NCI-H69 (cell line): ENCODE measurements around the gene NOS1AP.

Experiments used
- DNase-seq: peaks from one replicate; lab custom pipeline; 2025; lab: John Stamatoyannopoulos, UW

Gene NOS1AP

DNA sequence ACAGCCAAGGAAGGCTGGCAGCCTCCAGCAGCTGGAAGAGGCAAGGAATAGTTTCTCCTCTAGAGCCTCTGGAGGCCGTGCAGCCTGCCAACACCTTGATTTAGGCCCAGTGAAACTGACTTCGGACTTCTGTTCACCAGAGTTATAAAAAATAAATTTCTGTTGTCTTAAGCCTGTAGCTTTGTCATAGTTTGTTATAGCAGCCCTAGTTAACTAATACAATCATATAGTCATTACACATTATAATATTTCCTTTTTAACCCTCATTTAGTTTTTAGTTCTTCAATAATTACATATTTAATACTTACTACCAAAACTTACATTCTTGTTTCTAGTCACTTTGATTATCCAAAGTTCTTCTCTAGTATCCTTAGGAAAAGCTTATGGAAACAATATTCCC, 20.3 kb downstream of the NOS1AP start:
- no peak for DNase-seq

DNA sequence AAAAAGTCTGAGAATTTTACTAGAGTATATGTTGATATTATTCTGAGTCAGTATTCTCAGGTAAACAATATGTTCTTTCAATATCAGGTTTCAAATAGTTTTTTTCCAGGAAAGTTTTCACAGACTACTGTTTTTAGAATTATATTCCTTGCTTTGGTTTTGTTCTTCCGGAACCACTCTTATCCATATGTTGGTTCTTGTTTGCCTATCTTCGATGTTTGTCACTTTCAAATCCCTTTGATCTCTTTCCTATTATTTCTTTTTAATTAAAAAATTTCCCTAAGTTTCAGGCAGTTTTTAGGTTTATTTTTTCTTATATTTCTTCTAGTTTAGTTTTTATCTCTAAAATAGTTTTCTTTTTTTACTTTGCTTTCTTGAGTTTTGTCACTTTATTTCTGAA, 20.9 kb downstream of the NOS1AP start:
- no peak for DNase-seq

- peak; percentile 72 for DNase-seq
Measured at GRCh38 chr1:162091681-162092524, 22.4 kb downstream of the NOS1AP start.

DNA sequence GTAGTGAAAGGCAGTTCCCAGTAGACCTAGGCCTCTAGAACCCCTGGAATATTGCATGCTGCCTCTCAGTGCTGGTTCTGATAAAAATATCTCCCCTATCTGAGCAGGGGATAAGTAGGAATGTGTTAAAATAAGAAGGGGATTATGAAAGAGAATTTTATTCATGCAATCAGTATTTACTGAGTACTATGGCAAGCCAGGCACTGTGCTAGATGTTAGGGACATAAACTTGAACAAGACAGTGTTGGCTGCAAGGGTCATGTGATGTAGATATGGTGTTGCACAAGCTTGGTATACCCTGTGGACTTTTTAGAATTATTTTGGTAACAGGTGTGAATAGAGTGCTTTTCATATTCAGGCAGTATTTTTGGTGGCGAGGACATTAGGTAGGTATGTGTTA, 23.6 kb downstream of the NOS1AP start:
- DNase-seq = no peak

- peak; percentile 47 for DNase-seq
Measured at GRCh38 chr1:162094271-162094670, 24.8 kb downstream of the NOS1AP start.

- DNase-seq = no peak
Measured at GRCh38 chr1:162094723-162095122, 25.2 kb downstream of the NOS1AP start.

DNA sequence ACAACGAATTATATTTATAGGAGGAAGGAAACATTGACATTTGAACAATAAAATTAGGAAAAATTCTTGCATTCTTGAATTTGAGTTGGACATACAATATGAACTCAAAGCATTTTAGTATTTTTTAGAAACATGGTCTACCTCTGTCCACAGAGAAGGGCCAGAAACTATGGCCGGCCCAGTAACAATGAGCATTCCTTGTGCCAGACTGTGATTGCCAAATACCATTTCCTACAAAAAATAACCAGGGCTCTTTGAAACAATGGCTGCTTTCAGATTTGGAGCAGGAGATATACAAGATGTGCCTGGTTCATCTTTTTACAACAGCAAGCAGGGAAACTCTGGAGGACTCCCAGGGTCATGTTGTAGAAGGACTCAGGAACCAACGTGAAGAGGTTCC, 38.4 kb downstream of the NOS1AP start:
- no peak for DNase-seq

DNA sequence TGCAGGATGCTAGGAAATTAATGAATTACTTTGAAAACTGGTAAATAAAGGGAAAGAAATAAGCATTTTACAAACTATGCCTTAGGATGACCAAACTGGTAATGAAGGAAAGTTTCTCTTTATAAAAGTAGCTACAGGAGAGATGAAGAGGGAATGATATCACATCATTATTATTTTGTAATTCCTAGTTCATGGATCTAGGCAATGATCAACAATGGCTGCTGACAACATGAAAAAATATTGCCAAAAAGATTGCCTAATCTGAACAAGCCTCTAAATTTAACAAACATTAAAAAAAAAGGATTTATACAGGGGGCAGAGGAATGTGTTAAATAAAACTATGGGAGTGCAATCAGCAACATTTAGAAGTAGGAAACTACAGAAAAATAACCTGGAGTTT, 38.9 kb downstream of the NOS1AP start:
- no peak for DNase-seq

DNA sequence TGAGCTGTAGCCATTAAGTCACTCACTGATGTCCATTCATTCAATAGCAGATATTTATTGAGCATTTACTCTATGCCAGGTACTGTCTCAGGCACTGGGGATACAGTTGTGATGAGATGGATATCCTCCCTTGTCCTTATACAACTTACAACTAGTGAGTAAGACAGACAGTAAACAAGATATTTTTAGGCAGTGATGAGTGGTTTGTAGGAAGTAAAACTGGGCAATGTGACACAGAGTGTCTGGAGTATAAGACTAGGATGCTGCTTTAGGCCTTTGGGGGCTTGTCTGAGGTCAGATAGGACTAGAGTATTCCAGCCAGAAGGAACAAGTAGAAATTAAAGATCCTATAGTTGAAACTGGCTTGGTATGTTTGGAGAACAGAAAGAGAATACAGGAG, 41.4 kb downstream of the NOS1AP start:
- DNase-seq = no peak

DNA sequence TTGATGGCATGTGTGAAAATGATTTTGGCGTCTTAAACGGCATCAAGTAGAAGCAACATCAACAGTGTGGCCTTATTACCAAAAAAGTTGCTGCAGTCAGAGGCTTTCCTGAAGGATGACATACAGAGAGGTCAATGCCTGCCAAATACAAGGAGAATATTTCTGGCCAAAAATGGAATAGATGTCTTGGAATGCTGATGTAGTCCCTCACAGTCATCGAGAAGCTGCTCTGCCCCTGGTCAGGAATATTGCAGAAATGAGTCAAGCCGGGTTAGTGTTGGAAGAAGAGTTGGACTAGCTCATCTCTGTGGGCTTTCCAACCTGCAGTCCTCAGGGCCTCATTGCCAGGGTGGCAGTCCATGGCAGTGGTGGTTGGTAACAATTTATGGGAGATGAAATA, 42.1 kb downstream of the NOS1AP start:
- DNase-seq = no peak

- DNase-seq = no peak
Measured at GRCh38 chr1:162113419-162113818, 43.9 kb downstream of the NOS1AP start.

- DNase-seq = no peak
Measured at GRCh38 chr1:162117039-162117774, 47.7 kb downstream of the NOS1AP start.

DNA sequence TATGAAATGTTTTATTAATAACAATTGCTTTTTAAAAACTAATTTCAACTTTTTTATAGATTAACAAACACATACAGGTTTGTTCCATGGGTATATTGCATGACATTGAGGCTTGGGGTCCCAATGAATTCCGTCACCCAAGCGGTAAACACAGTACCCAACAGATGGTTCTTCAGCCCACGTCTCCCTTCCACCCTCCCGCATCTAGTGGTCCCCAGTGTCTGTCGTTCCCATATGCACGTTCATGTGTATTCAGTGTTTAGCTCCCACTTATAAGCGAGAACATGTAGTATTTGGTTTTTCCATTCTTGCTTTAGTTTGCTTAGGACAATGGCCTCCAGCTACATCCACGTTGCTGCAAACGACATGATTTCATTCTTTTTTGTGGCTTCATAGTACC, 48.6 kb downstream of the NOS1AP start:
- no peak for DNase-seq

DNA sequence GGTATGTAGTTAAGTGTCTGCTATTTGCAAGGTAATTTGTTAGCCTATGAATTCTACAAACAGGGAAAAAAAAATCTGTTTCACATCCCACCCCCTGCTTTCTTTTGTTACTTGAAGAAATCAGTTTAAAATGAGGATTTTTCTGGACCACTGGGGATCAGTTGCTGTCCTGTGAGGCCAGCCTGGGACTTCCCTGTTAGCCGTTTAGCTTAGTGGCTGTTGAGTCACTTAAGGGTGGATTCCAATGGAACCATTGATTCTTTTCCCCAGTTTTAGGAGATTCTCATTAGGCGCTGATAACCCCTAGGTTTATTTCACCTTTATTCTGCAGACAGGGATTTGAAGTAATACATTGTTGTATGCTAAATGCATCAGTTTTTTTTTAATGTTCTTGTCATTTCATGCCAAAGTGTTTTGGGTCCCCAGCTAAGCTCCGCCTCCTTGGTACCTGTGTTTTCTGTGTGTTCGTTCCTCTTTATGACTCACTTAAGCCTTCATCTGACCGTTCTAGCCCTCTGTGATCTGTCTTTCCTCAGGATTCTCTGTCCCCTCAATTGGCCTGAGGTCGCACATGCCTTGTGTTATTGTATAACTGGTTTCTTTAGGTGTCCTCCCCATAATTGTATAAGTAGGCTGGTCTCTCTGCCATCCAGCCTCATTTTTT, 59.3 kb downstream of the NOS1AP start:
- DNase-seq = no peak

DNA sequence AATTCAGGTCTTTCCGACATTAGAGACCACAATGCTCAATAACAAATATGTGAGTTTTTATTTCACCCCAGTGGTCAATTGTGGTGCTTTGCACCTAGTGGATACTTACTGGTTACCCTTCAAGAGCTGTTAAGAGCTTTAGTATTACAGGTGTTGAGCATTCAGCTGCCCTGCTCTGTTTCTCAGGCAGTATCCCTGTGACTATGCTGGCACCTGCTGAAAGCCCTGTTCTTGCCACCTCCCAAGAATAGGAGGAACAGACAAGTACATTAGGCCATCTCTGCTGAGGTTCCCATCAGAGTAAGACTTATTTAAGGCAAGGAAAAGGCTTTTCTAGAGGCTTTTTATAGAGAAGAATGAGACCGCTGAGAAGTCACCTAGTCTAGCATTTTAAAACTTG, 60.8 kb downstream of the NOS1AP start:
- no peak for DNase-seq

GRCh38 chr1:162131400-162132321, 62.2 kb downstream of the NOS1AP start:
- DNase-seq = peak; percentile 27

DNA sequence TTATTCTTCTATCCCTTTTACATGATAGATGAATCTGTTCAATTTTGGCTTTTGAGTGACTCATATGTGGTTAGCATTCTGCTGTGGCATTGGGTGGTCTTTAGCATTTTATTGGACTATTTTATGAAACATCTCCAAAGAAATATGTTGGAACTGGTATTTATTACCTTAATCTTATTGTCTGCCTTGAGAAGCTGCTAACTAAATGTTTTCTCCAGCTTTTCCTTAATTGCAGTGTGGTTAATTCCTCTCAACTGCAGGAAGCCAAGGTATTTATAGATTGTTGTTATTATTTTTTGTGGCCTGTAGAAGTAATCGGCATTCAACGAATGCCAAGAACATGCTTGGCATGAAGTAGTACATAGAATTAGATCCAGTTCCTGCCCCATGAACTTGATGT, 64.1 kb downstream of the NOS1AP start:
- no peak for DNase-seq

DNA sequence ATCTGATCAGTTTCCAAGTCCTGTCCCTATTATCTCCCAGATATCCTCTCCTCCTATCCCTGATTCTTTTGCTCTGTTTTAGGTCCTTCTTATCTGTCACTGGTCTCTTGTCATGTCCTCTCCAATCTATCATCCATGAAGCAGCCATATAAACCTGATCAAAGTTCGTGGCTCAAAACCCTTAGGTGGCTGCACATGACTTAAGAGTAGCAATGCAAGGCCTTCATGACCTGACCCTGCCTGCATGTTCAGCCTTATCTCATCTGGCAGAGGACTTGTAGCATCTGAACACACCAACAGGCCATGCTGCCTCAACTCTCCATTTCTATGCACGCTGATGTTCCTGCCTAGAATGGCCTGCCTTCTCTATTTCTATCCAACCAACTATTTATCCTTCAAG, 65.2 kb downstream of the NOS1AP start:
- DNase-seq = no peak

DNA sequence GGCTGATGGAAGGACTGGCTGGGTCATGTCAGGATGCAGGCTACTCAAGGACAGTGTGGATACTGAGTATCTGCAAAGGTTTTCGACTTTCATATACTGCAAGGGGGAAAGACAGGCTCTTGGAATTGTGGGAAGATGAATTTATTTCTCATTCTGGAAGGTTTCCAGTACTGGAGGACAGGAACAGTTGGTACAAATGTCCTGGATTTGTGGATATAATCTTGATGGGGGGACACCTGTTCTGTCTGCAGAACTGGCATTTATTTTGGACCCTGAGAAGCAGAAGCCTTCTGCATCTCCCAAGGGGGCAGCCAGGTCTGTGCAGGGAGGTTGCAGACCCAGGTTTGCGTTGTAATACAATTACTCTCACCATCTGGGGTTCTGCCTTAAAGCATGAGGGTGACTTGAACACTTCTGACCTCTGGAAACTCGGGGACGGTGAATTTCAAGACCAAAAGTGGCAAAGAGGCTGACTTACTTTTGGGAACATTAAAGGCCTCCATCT, 65.8 kb downstream of the NOS1AP start:
- peak; percentile 61 for DNase-seq

DNA sequence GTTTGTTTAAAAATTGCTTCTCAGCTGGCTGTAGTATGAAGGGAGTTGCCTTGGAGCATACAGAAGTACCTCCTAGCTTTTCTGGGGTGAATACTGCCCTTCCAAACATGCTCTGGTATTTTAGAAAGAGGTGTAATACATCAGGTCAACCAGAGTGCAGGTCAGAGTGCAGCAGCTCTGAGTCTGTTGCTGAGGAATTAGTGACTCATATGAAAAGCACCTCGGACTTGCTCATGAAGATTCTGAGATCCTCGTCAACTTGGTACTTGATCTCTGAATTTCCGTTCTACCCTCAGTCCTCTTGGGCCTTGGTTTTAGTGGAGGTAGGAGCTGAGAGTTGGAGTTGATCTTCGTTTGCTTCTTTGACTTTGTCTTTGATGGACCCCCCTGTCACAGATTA, 67.3 kb downstream of the NOS1AP start:
- no peak for DNase-seq

DNA sequence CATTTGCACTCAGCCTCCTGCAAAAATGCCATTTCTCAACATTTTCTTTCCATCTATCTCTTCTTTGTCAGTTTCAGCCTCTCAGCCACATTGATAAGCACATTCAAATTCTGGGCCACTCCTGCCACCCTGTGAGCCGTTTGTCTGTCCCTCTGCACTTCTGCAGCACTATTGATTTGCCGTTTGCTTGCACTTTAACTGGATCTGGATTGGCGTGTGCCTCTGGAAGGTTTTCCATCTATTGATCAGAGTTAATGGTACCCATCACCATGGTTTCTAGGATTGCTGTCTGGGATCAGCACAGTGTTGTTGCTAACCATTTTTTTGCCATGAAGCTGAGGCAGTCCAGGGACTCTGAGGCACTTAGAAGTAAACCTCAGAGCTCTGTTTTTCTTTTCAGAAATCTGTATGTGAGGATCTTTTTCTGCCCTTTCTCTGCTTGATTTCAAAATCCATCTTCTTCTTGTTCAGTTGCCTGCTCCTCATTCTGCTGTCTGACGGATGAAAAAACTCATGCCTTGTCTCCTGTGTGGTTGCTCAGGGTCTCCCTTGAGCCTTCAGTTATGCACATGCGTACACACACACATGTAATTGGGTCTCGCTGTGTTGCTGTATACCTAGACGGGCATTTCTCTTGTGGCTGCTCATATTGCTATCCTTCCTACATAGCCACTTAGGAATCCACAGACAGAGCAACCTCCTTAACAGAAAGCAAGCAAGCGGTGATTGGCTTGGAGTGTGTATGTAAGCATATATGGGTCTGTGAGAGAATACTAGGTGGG, 67.9 kb downstream of the NOS1AP start:
- DNase-seq = no peak
